ENCODE data around the gene KMT5B.
"Not testable (repeated sequence)": the region's sequence is repeated elsewhere in the genome, so short reads cannot be mapped to it uniquely, and the experiment has no call there.

The KMT5B gene

DNA sequence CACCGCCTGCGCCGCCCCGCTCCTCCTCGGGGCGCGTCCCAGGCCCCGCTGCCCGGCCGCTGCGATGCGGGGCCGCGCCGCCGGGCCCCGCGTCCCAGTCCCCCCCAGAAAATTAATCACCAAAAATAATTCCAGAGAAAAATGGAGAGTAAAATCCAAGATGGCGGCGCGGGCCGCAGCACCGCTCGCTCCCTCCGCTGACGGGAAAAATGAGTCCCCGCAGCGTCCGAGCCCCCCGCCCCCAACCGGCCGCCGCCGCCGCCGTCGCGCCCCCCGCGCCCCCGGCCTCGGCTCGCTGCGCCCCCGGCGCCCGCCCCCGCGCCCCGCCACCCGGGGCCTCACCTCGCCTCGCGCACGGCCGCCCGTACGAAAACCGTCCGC, at the start of gene KMT5B:
Gene KMT5B (minus strand): TSS at position 162 of the 381 bp plus-strand sequence. CDS start 23,220 bp downstream, outside the sequence.
- peak; percentile 20 for DNase-seq

DNA sequence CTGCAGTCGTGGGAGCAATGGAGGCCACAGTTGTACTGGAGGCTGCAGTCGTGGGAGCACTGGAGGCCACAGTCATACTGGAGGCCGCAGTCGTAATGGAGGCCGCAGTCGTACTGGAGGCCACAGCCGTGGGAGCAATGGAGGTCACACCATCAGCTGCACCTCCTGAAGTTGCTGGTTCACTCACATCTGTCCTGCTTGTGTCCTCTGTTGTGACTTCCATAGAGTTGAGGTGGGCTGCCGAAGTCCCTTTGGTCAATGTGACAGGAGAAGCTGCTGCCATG, 49.4 kb upstream of the KMT5B start:
- in situ Hi-C loops (cut with MboI; ENCODE audit: low pct_unique_long_range_greater_than_20kb, low sequenced_read_pairs) = no loop called here
- no peak for DNase-seq

More for the DNA sequence above, at the start of gene KMT5B:
- in situ Hi-C loops (cut with MboI; ENCODE audit: low pct_unique_long_range_greater_than_20kb, low sequenced_read_pairs) = no loop called here

DNA sequence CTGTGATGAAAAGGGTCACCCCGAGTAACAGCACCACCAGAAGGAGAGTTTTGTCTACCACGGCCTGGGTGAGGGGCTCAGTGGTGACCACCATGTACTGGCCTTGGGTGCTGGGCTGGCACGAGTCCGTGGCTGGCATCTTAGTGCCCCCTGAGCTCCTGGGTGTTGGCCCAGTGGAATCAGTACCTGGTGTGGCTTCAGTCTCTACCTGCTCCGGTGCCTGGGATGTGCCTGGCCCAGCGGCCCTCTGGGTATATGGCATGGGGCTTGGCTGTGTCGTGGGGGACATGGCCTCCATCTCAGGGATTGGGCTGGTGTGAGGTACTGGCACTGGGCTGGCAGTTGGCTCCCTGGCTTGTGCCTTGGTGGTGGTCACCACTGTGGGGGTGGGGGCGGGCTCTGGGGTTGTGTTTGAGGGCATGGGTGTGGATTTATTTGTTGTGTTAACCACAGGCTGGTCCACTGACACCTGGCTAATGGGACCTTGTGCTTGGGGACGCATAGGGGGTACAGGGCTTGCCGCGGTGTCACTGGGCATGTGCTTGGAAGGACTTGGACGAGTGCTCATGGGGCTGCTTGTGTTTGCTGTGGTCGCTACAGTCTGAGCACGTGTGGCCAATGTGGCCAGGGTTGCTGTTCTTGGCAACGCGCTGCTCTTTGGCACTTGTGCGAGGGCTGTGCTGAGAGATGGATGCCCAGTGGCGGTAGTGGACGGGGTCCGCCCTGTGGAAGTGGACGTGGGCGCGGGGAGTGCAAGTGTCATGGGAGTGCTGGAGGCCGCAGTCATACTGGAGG, 48.9 kb upstream of the KMT5B start:
- in situ Hi-C loops (cut with MboI; ENCODE audit: low pct_unique_long_range_greater_than_20kb, low sequenced_read_pairs) = no loop called here
- no peak for DNase-seq

DNA sequence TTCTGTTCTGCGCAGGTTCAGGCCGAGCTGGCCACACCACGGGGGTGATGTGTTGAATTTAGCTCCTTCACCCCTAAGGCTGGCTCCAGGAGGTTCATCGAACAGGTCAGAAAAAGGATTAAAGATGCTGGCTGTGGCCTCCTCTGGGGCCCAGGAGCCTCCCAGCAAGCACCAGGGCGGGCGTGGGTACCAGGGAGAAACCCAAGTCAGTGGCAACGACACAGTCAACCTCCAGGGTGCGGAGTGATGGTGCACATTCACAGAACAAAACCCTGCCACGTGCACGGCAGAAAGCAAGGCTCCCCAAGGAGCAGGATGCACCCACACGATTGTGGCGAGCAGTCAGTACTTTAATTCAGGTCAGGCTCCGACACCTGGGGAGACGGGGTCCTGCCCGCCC, 47.9 kb upstream of the KMT5B start:
- in situ Hi-C loops (cut with MboI; ENCODE audit: low pct_unique_long_range_greater_than_20kb, low sequenced_read_pairs) = no loop called here
- no peak for DNase-seq

DNA sequence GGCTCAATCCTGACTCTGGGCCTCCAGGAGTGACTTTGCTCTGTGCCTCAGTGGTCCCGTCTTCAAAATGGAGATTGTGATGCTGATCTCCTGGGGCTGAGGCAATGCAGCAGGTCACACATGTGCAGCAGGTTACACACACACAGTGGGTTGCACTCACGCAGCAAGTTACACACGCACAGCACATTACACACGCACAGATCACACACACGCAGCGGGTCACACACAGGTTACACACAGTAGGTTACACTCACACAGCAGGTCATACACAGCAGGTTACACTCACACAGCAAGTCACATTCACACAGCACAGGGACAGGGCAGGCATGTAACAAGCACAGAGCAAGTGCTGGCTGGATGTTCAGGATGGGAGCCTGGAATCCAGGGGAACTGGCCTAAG, 47.4 kb upstream of the KMT5B start:
- in situ Hi-C loops (cut with MboI; ENCODE audit: low pct_unique_long_range_greater_than_20kb, low sequenced_read_pairs) = no loop called here
- no peak for DNase-seq

DNA sequence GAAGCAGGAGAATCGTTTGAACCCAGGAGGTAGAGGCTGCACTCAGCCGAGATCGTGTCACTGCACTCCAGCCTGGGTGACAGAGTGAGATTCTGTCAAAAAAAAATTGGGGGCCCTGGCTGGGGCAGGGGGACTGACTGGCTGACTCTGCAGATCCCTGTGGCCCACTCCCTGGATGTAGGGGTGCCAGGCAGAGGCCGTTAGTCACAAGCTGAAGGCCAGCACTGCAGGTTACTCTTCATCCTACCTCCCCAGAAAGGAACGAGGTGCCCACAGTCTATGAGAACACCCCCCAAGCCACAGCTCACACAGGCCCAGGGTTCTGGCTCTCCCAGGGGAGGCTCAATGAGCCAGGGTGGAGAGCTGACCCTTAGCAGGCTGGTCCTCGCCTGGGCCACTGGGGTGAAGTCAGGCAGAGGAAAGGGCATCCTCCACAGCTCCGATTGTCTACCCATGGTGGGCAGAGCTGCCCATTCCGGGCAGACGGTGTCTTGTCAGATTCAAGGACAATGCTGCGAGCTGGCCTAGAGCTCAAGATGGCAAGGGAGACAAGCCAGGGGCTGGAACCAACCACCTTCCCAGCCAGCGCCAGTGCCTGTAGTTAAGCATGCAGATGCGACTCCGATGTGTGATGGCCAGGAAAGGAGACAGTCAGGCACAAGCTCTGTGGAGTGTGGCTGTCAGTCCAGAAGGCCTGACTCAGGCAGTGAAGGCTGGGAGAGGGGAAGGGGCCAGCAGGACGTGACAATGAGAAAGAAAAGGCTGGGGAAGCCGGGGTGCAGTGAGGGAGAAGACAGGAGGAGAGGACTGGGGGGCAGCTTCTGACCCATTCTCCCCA, 46.2 kb upstream of the KMT5B start:
- in situ Hi-C loops (cut with MboI; ENCODE audit: low pct_unique_long_range_greater_than_20kb, low sequenced_read_pairs) = loop anchor here (10.0 kb wide), 1 partner anchor 45 kb away; no protein-coding TSS in a partner anchor
- no peak for DNase-seq

DNA sequence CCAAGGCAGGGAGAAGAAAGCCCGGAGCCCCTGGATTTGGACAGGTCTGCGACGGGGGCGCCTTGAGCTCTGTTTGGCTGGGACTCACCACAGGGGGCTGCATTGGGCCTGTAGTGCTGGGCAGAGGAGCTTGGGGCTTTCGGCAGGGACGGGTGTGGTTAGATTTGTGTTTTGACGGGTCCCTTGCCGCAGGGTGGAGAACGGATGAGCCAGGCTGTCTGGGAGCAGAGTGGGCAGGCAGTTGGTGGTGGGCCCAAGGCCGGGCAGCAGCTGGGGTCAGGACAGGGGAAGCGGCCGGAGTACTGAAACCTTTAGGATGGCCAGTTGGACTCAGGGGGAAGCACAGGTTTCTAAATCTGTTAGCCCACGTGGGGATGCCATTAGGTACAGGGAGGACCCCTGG, 45.3 kb upstream of the KMT5B start:
- in situ Hi-C loops (cut with MboI; ENCODE audit: low pct_unique_long_range_greater_than_20kb, low sequenced_read_pairs) = loop anchor here (10.0 kb wide), 1 partner anchor 46 kb away; no protein-coding TSS in a partner anchor
- DNase-seq = no peak

DNA sequence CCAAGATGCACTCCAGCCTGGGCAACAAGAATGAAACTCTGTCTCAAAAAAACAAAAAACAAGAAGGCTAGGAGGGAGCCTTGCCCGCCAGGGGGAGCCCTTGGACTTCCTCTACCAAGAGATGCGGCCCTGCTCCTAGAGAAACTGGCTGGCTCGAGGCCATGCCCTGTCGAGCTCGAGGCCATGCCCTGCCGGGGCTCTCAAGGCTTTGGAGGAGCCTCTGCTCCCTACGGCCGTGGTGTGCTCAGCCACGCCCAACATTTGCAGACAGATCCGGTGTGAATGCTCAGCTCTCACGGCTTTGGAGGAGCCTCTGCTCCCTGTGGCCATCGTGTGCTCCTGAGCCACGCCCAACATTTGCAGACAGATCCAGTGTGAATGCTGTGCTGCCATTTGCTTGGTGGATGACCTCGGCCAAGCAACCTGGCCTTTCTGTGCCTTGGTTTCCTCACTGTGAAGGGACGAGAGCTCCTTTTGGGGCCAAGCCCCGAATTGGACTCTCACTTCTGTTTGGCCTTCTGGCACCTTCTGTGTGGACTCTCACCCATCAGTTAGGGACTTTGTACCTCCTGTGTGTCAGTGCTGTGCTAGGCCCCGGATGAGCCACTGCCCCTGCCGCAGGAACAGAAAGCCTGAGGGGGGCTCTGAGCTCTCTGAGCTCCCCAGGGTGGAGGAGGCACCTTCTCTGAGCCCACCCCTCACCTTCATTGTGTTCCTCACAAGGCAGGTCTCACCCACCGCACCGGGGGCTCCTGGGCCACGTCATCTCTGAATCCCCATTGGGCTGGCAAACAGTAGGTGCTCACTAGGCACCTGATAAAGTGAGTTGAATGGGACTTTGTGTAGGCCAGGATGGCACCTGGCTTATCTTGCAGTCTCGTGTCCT, 44.6 kb upstream of the KMT5B start:
- DNase-seq = peak; percentile 98
- in situ Hi-C loops (cut with MboI; ENCODE audit: low pct_unique_long_range_greater_than_20kb, low sequenced_read_pairs) = loop anchor here (10.0 kb wide), 1 partner anchor 47 kb away; no protein-coding TSS in a partner anchor

DNA sequence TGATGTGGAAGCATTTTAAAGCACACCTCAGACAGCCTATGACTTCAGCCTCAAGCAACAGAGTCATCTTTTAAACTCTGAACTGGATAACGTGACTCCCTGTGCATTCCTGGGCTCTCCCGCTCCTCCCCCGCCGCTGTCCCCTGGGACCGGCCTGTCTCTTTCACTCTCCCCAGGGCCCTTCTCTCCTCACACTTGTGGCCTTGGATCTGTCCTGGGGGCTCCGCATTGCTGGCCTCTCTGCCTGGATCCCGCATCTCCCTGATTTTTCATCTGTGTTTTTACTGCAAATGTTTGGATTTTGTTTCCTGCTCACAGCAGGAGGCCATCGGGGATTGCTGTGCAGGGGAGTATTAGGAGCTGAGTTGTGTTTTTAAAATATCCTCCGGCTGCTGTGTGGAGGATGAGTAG, 43.2 kb upstream of the KMT5B start:
- in situ Hi-C loops (cut with MboI; ENCODE audit: low pct_unique_long_range_greater_than_20kb, low sequenced_read_pairs) = loop anchor here (10.0 kb wide), 1 partner anchor 48 kb away; no protein-coding TSS in a partner anchor
- no peak for DNase-seq

DNA sequence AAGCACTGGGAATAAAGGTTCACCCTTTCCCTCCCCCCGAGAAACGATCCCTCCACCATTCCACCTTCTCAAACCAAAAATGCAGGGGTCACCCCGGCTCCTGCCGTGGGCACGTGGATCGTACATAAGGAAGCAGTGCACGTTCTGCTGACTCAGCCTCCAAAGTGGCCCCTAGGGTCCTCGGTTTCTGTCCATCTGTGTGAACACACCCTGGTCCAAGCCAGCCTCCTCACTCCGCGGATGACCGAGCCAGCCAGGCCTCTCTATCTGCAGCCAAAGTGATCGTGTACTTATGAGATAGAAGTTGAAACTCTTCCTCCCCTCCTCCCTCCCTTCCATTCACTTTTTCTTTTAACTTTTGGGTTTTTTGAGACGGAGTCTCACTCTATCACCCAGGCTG, 42.4 kb upstream of the KMT5B start:
- in situ Hi-C loops (cut with MboI; ENCODE audit: low pct_unique_long_range_greater_than_20kb, low sequenced_read_pairs) = loop anchor here (10.0 kb wide), 1 partner anchor 49 kb away; no protein-coding TSS in a partner anchor
- no peak for DNase-seq

DNA sequence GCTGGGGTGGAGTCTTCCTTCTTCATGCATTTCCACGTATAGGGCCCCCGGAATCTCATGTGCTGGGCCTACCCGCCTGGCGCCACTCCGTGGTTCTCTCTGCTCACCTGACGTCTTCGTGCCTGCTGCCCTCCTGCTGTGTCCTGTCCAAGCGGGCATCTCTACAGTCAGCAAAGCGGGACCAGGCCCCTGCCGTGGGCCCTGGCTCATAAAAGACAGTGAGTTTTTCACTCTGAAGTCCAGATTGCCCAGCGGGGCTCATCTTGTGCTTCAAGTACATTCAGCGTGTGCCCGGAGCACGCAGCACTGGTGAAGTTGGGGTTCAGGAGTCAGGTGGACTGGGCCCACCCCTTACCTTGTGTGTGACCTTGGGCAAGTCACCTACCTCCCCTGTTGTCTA, 41.3 kb upstream of the KMT5B start:
- in situ Hi-C loops (cut with MboI; ENCODE audit: low pct_unique_long_range_greater_than_20kb, low sequenced_read_pairs) = loop anchor here (10.0 kb wide), 1 partner anchor 50 kb away; no protein-coding TSS in a partner anchor
- DNase-seq = no peak

DNA sequence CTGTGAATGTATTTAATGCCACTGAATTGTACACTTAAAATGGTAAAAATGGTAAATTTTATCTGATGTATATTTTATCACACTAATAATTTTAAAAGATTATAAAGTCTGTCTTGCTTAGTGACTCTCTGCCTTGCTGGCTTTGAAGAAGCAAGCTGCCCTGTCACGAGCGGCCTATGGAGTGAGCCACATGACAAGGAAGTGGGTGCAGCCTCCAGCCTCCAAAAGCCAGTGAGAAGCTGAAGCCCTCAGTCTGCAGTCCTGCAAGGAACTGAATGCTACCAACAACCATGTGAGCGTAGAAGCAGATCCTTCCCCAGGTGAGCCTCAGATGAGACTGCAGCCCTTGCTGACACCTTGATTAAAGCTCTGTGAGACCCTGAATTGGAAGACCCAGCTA, 38.7 kb upstream of the KMT5B start:
- DNase-seq = no peak
- in situ Hi-C loops (cut with MboI; ENCODE audit: low pct_unique_long_range_greater_than_20kb, low sequenced_read_pairs) = loop anchor here (10.0 kb wide), 1 partner anchor 53 kb away; no protein-coding TSS in a partner anchor

DNA sequence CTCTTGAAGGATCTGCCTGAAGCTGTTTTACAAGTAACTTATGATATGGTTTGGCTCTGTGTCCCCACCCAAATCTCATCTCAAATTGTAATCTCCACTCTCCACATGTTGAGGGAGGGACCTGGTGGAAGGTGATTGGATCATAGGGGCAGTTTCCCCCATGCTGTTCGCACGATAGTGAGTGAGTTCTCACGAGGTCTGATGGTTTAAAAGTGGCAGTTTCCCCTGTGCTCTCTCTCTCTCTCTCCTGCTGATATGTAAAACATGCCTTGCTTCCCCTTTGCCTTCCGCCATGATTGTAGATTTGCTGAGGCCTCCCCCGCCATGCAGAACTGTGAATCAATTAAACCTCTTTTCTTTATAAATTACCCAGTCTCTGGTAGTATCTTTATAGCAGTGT, 31.8 kb upstream of the KMT5B start:
- in situ Hi-C loops (cut with MboI; ENCODE audit: low pct_unique_long_range_greater_than_20kb, low sequenced_read_pairs) = not testable (repeated sequence)
- DNase-seq = peak; percentile 29

DNA sequence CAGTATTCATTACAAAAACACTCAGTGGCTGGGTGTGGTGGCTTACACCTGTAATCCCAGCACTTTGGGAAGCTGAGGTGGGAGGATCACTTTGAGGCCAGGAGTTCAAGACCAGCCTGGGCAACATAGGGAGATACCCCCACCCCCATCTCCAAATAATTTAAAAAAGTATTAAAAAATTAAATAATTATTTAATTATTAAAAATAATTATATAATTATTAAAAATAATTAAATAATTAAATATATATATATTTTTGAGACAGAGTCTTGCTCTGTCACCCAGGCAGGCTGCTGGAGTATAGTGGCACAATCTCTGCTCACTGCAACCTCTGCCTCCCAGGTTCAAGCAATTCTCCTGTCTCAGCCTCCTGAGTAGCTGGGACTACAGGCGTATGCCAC, 30.8 kb upstream of the KMT5B start:
- in situ Hi-C loops (cut with MboI; ENCODE audit: low pct_unique_long_range_greater_than_20kb, low sequenced_read_pairs); DNase-seq: not testable (repeated sequence)

DNA sequence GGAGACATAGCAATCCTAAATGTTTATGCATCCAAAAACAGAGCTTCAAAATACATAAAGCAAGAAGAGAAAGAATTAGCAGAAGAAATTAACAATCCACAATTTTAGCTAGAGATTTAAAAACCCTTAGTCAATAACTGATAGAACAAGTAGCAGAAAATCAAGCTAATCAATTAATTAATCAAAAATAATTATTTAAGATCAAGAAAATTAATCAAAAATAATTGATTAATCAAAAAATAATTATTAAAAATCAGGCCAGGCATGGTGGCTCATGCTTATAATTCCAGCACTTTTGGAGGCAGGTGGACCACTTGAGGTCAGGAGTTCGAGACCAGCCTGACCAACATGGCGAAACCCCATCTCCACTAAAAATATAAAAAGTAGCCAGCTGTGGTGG, 29.5 kb upstream of the KMT5B start:
- DNase-seq = no peak
- in situ Hi-C loops (cut with MboI; ENCODE audit: low pct_unique_long_range_greater_than_20kb, low sequenced_read_pairs) = no loop called here

DNA sequence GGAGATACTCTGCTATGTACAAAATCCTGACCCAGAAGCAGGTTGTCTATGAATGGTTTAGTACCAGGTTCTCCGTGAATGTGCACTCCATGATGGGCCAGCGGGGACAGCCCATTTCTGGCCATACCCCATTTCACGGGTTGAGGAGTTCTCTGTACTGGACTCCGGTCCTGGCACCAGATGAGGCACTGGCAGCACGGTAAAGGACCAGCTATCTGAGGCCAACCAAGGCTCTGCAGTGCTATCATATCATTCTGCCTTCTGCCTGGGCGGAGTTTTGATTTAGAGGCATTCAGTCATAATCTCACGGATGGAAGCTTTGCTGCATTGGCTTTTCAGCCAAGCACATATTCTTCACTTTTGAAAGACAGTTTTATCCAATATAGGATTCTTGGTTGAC, 18.5 kb upstream of the KMT5B start:
- in situ Hi-C loops (cut with MboI; ENCODE audit: low pct_unique_long_range_greater_than_20kb, low sequenced_read_pairs) = no loop called here
- no peak for DNase-seq

DNA sequence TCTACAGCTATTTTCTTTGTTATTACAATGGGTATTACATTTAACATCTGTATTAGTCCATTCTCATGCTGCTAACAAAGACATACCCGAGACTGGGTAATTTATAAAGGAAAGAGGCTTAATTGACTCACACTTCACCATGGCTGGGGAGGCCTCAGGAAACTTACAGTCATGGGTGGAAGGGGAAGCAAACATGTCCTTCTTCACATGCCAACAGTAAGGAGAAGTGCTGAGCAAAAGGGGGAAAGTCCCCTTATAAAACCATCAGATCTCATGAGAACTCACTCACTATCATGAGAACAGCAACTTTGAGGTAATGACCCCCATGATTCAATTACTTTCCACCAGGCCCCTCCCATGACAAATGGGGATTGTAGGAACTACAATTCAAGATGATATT, 16.5 kb upstream of the KMT5B start:
- DNase-seq = no peak
- in situ Hi-C loops (cut with MboI; ENCODE audit: low pct_unique_long_range_greater_than_20kb, low sequenced_read_pairs) = no loop called here

DNA sequence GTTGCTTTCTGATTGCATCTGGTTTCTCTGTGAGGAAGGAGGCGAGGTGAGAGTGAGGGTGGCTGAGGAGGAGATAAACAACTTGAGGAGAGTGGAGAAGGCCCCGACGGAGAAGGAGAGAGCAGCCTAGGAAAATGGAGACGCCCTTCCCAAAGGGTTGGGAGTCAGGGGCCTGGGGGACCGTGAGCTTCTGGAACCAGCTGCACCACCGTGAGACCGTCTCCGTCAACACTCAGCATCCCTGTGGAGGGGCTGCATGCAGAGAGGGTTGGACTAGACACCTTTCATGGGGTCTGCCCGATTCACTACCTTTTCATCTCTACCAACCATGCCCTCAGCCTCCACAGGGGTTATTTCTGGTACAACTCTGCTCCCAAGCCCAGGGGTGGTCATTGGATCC, 13.3 kb upstream of the KMT5B start:
- in situ Hi-C loops (cut with MboI; ENCODE audit: low pct_unique_long_range_greater_than_20kb, low sequenced_read_pairs) = no loop called here
- DNase-seq = no peak

DNA sequence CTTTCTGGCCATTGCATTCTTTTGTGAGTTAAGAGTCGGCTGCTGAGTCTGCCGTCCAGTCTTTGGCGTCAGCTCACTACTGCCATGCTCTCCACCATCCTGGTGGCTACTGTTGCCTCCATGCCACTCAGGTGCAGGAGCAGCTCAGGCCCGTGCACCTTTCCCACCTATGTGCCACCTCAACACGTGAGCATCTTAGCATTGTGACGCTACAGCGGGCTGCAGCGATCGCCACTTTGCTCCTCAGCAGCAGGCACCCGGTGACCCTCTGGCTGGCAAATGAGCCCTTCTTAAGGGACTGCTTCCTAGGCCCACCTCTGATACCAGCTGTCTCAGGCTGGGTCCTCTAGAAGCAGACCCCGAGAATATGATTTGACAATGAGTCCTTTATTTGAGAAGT, 11.5 kb upstream of the KMT5B start:
- in situ Hi-C loops (cut with MboI; ENCODE audit: low pct_unique_long_range_greater_than_20kb, low sequenced_read_pairs) = no loop called here
- DNase-seq = no peak

Measured in KBM-7 (cell line).